Duodenal mucosa (tissue), 2 donors: ENCODE results near the gene CEP295NL.
"Not testable (repeated sequence)": the region's sequence is repeated elsewhere in the genome, so short reads cannot be mapped to it uniquely, and the experiment has no call there.

Experiments
- H3K27ac ChIP-seq: one replicate; pipeline ENCODE4 v1.7.0; 2013; ENCODE audit warnings: low read depth, low read length
- H3K27me3 ChIP-seq, 2 donors: one replicate each; pipeline ENCODE4 v1.7.0; 2013; ENCODE audit warnings: low read length in 2 of 2, control low read depth in 1 of 2; ENCODE audit not compliant: insufficient read depth in 2 of 2, control insufficient read depth in 1 of 2
- H3K36me3 ChIP-seq, 2 donors: one replicate each; pipeline ENCODE4 v1.7.0; 2013; ENCODE audit warnings: low read length in 2 of 2, control low read depth in 1 of 2; ENCODE audit not compliant: insufficient read depth in 2 of 2, control insufficient read depth in 1 of 2
- H3K4me1 ChIP-seq, 2 donors: one replicate each; pipeline ENCODE4 v1.7.0; 2013; ENCODE audit warnings: low read length in 2 of 2, control low read depth in 1 of 2; ENCODE audit not compliant: insufficient read depth in 2 of 2, control insufficient read depth in 1 of 2
- H3K4me3 ChIP-seq, 2 donors: one replicate each; pipeline ENCODE4 v1.7.0; 2013; ENCODE audit warnings: low read length in 2 of 2, low read depth in 1 of 2
- H3K9ac ChIP-seq, 2 donors: one replicate each; pipeline ENCODE4 v1.7.0; 2013; ENCODE audit warnings: low read length in 2 of 2, low read depth in 1 of 2
- H3K9me3 ChIP-seq, 2 donors: one replicate each; pipeline ENCODE4 v1.7.0; 2013; ENCODE audit warnings: low read length in 2 of 2, control low read depth in 1 of 2; ENCODE audit not compliant: control insufficient read depth in 1 of 2

The CEP295NL gene

GRCh38 chr17:78905541-78905940 lies 2.5 kb upstream of the CEP295NL start:
- no peaks in the 10 kb centered on the region for H3K9me3 ChIP-seq
- peaks cover 7 to 11% of the 10 kb centered on the region in 2 donors for H3K4me1 ChIP-seq
- H3K27ac ChIP-seq, result no peak overlapping the region
- no peak overlapping the region for H3K4me3 ChIP-seq
- H3K27me3 ChIP-seq, result no peaks in the 10 kb centered on the region
- peaks cover 0 to 5% of the 10 kb centered on the region in 2 donors for H3K36me3 ChIP-seq
- no peak overlapping the region for H3K9ac ChIP-seq

- Histone ChIP-seq H3K27ac (no peak overlapping the region), H3K27me3 (no peaks in the 10 kb centered on the region), H3K9ac (no peak overlapping the region), H3K36me3 (peaks cover 0 to 5% of the 10 kb centered on the region in 2 donors), H3K4me3 (no peak overlapping the region), H3K9me3 (no peaks in the 10 kb centered on the region), H3K4me1 (peaks cover 7 to 11% of the 10 kb centered on the region in 2 donors)
These were observed 2.1 kb upstream of the CEP295NL start for GRCh38 chr17:78905116-78905515.

- Histone ChIP-seq H3K27ac (no peak overlapping the region), H3K4me3 (no peak overlapping the region), H3K4me1 (peaks cover 7 to 11% of the 10 kb centered on the region in 2 donors)
These were observed 1.4 kb upstream of the CEP295NL start for GRCh38 chr17:78904371-78904770.

GRCh38 chr17:78902231-78902630 lies 770 bp downstream of the CEP295NL start:
- not testable (repeated sequence) for H3K27me3 ChIP-seq, H3K9ac ChIP-seq, H3K4me1 ChIP-seq, H3K4me3 ChIP-seq, H3K36me3 ChIP-seq, H3K9me3 ChIP-seq, H3K27ac ChIP-seq

More at GRCh38 chr17:78904371-78904770, 1.4 kb upstream of the CEP295NL start:
- Histone ChIP-seq H3K9ac (no peak overlapping the region), H3K9me3 (no peaks in the 10 kb centered on the region), H3K36me3 (peaks cover 0 to 5% of the 10 kb centered on the region in 2 donors), H3K27me3 (no peaks in the 10 kb centered on the region)

GRCh38 chr17:78901806-78902205 lies 1.2 kb downstream of the CEP295NL start:
- H3K4me1 ChIP-seq, result peaks cover 0 to 5% of the 10 kb centered on the region in 2 donors

GRCh38 chr17:78900816-78901215 lies 2.2 kb downstream of the CEP295NL start:
- H3K4me3 ChIP-seq, result no peak overlapping the region
- no peak overlapping the region for H3K9ac ChIP-seq
- H3K27me3 ChIP-seq, result no peaks in the 10 kb centered on the region
- peaks cover under 1 to 13% of the 10 kb centered on the region in 2 donors for H3K4me1 ChIP-seq
- H3K27ac ChIP-seq, result no peak overlapping the region
- H3K9me3 ChIP-seq, result no peaks in the 10 kb centered on the region
- H3K36me3 ChIP-seq, result peaks cover 0 to 5% of the 10 kb centered on the region in 2 donors

More at GRCh38 chr17:78901806-78902205, 1.2 kb downstream of the CEP295NL start:
- no peak overlapping the region for H3K27ac ChIP-seq
- H3K9ac ChIP-seq, result no peak overlapping the region
- H3K36me3 ChIP-seq, result peaks cover 0 to 5% of the 10 kb centered on the region in 2 donors
- no peaks in the 10 kb centered on the region for H3K27me3 ChIP-seq
- H3K4me3 ChIP-seq, result no peak overlapping the region
- no peaks in the 10 kb centered on the region for H3K9me3 ChIP-seq

GRCh38 chr17:78899361-78900260 lies 3.4 kb downstream of the CEP295NL start:
- Histone ChIP-seq H3K9ac (no peak overlapping the region), H3K4me1 (peaks cover 6 to 17% of the 10 kb centered on the region in 2 donors), H3K27ac (no peak overlapping the region), H3K4me3 (no peak overlapping the region), H3K9me3 (no peaks in the 10 kb centered on the region), H3K36me3 (peaks cover 0 to 5% of the 10 kb centered on the region in 2 donors), H3K27me3 (no peaks in the 10 kb centered on the region)

- H3K27me3 ChIP-seq, result no peaks in the 10 kb centered on the region
- peaks cover 0 to 5% of the 10 kb centered on the region in 2 donors for H3K36me3 ChIP-seq
- no peaks in the 10 kb centered on the region for H3K9me3 ChIP-seq
- H3K4me3 ChIP-seq, result no peak overlapping the region
- H3K4me1 ChIP-seq, result peaks cover 7 to 17% of the 10 kb centered on the region in 2 donors
- no peak overlapping the region for H3K27ac ChIP-seq
- H3K9ac ChIP-seq, result no peak overlapping the region
These were observed 4.1 kb downstream of the CEP295NL start for GRCh38 chr17:78898947-78899346.

- Histone ChIP-seq H3K9ac (no peak overlapping the region), H3K4me3 (no peak overlapping the region), H3K27ac (no peak overlapping the region), H3K9me3 (no peaks in the 10 kb centered on the region), H3K4me1 (peaks cover 13 to 21% of the 10 kb centered on the region in 2 donors), H3K36me3 (peaks cover 0 to 5% of the 10 kb centered on the region in 2 donors), H3K27me3 (no peaks in the 10 kb centered on the region)
These were observed 4.7 kb downstream of the CEP295NL start for GRCh38 chr17:78898075-78898836.

GRCh38 chr17:78897664-78898047 lies 5.3 kb downstream of the CEP295NL start:
- Histone ChIP-seq H3K27ac (no peak overlapping the region), H3K36me3 (peaks cover 0 to 5% of the 10 kb centered on the region in 2 donors), H3K4me3 (no peak overlapping the region), H3K9ac (no peak overlapping the region), H3K4me1 (peaks cover 18 to 22% of the 10 kb centered on the region in 2 donors), H3K9me3 (no peaks in the 10 kb centered on the region), H3K27me3 (no peaks in the 10 kb centered on the region)
